Suprapubic skin (tissue), 4 donors: Measurements from ENCODE around the gene MAFF. TPM values are rescaled to one million over a fixed set of nuclear protein-coding genes. Genes with fewer than 3 reads are reported as not detected.

Experiments
- DNase-seq, 2 donors: peaks; one replicate each; pipeline ENCODE4 v3.0.0-alpha.2; 2019; ENCODE audit warnings: low spot score in 2 of 2
- H3K27ac ChIP-seq: fragments of 200-600 bp; sonication (generic); one replicate; pipeline ENCODE4 v1.5.1; 2019
- H3K27me3 ChIP-seq: fragments of 200-600 bp; sonication (generic); one replicate; pipeline ENCODE4 v1.5.1; 2019
- H3K36me3 ChIP-seq: fragments of 200-600 bp; sonication (generic); one replicate; pipeline ENCODE4 v1.5.1; 2019
- H3K4me1 ChIP-seq: fragments of 200-600 bp; sonication (generic); one replicate; pipeline ENCODE4 v1.5.1; 2019
- H3K4me3 ChIP-seq: fragments of 200-600 bp; sonication (generic); one replicate; pipeline ENCODE4 v1.5.1; 2019; ENCODE audit warnings: mild to moderate bottlenecking
- H3K9me3 ChIP-seq: fragments of 200-600 bp; sonication (generic); one replicate; pipeline ENCODE4 v1.5.1; 2019
- EP300 ChIP-seq: sonication (generic); formaldehyde crosslinking; IDR thresholded peaks from one replicate; pipeline ENCODE4 v1.6.1; 2017; ENCODE audit warnings: antibody characterized with exemption
- POLR2A ChIP-seq, 2 donors: fragments of 450-650 bp; IDR thresholded peaks; one replicate each; pipeline ENCODE4 v1.6.1; 2017; ENCODE audit warnings: antibody characterized with exemption in 2 of 2, mild to moderate bottlenecking in 2 of 2, moderate library complexity in 2 of 2
- POLR2AphosphoS5 ChIP-seq, 3 donors: sonication (generic); formaldehyde crosslinking; IDR thresholded peaks; one replicate each; pipeline ENCODE4 v1.6.1; 2017; ENCODE audit warnings: antibody characterized with exemption in 3 of 3
- WGBS: methylation state at CpG from one replicate; pipeline ENCODE4 v1.1.5; 2018; 5-methylcytosine and 5-hydroxymethylcytosine counted together
- total RNA-seq, 4 donors: library from RNA; depleted of rRNA; stranded (reverse); fragments of >200 nt; gene quantifications; one replicate each; pipeline ENCODE4 v1.1.0, GENCODE V29; 2016
- TF ChIP-seq, protein P1 (sequence below), 2 donors: fragments of 200-600 bp in 1 of 2; fragments of 450-650 bp in 1 of 2; sonication (generic) in 1 of 2; IDR thresholded peaks; one replicate each; pipeline ENCODE4 v1.5.1; 2016 to 2019; ENCODE audit warnings: antibody characterized with exemption in 2 of 2, mild to moderate bottlenecking in 1 of 2, moderate library complexity in 1 of 2

Gene MAFF
- total RNA-seq, 4 donors from 2014 or later: 27.3 to 70.1 (median 52.8) TPM

DNA sequence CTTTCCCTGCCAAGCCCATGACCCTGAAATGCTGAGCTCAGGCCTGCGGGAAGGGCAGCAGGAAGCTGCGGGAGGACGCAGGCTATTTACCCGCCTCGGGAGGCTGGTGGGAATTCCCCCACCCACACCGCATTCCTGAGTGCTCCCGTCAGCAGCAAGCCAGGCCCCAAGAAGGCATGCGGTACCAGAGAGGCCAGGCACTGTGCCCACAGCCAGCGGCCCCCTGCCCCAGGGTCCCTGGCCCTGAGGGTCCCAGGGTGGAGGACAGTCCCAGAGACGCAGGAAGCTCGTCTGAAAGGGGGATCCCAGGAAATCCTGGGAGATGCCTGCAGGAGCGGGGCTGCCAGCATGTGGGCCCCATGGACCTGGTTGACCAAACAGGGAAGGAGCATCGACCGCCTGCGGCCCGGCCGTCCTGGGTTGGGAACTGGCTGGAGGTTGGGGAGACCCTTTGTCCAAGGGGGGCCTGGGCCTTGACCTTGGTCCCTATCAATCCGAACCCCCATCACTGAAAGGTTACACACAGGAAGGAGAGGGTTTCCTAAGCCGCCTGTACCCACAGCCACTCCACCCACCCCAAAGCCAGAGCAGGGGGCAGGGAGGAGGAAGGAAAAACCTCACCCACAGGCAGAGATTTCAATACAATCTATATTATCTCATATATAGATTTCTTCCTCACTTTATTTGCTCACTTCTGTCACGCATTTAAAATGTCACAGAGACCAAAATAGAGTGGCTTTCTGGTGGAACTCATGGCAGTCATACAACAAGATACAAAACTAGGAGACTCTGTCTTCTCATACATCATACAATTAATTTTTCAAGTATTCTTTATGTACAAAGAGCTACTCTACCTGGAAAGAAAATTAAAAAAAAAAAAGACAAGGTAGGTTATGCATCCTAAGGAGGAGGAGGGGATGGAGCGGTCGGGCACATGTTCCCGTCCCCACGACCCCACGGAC, 17.1 kb downstream of the MAFF start:
- Histone ChIP-seq H3K36me3 (peaks cover 24% of the 10 kb centered on the region), H3K4me1 (peaks cover 66% of the 10 kb centered on the region), H3K27ac (peak overlapping the region; percentile 77), H3K9me3 (no peaks in the 10 kb centered on the region), H3K27me3 (no peaks in the 10 kb centered on the region), H3K4me3 (no peak overlapping the region)
- DNase-seq: peak in 1 of 2 donors; percentile 92
- 54% methylated on average over 14 of the region's 25 CpGs for WGBS
- TF ChIP-seq, protein P1, sequence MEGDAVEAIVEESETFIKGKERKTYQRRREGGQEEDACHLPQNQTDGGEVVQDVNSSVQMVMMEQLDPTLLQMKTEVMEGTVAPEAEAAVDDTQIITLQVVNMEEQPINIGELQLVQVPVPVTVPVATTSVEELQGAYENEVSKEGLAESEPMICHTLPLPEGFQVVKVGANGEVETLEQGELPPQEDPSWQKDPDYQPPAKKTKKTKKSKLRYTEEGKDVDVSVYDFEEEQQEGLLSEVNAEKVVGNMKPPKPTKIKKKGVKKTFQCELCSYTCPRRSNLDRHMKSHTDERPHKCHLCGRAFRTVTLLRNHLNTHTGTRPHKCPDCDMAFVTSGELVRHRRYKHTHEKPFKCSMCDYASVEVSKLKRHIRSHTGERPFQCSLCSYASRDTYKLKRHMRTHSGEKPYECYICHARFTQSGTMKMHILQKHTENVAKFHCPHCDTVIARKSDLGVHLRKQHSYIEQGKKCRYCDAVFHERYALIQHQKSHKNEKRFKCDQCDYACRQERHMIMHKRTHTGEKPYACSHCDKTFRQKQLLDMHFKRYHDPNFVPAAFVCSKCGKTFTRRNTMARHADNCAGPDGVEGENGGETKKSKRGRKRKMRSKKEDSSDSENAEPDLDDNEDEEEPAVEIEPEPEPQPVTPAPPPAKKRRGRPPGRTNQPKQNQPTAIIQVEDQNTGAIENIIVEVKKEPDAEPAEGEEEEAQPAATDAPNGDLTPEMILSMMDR (IDR thresholded peaks at IDR 0.05): no peak
- TF ChIP-seq POLR2A (IDR thresholded peaks at IDR 0.05) (no peak), POLR2AphosphoS5 (IDR thresholded peaks at IDR 0.05) (peak in 2 of 3 donors; percentile 48 to 76)

GRCh38 chr22:38219632-38220031, 17.8 kb downstream of the MAFF start:
- Histone ChIP-seq H3K36me3 (peaks cover 28% of the 10 kb centered on the region), H3K27me3 (no peaks in the 10 kb centered on the region), H3K9me3 (no peaks in the 10 kb centered on the region), H3K27ac (peak overlapping the region; percentile 77), H3K4me3 (no peak overlapping the region), H3K4me1 (peaks cover 61% of the 10 kb centered on the region)
- no peak for DNase-seq
- 53% methylated on average over 9 of the region's 10 CpGs for WGBS
- TF ChIP-seq POLR2A (IDR thresholded peaks at IDR 0.05): no peak
- no peak for TF ChIP-seq EP300
- TF ChIP-seq, protein P1 (IDR thresholded peaks at IDR 0.05): no peak
- TF ChIP-seq POLR2AphosphoS5 (IDR thresholded peaks at IDR 0.05): no peak

GRCh38 chr22:38220163-38220562, 18.4 kb downstream of the MAFF start:
- TF ChIP-seq EP300 (no peak), POLR2A (IDR thresholded peaks at IDR 0.05) (no peak)
- peaks cover 58% of the 10 kb centered on the region for H3K4me1 ChIP-seq
- no peak for DNase-seq
- WGBS: 31% methylated on average over 4 of the region's 8 CpGs
- H3K36me3 ChIP-seq: peaks cover 33% of the 10 kb centered on the region
- no peaks in the 10 kb centered on the region for H3K27me3 ChIP-seq
- no peak overlapping the region for H3K4me3 ChIP-seq
- peak overlapping the region; percentile 77 for H3K27ac ChIP-seq
- H3K9me3 ChIP-seq: no peaks in the 10 kb centered on the region

GRCh38 chr22:38220653-38221386, 19.0 kb downstream of the MAFF start:
- peak overlapping the region; percentile 77 for H3K27ac ChIP-seq
- TF ChIP-seq POLR2AphosphoS5 (IDR thresholded peaks at IDR 0.05) (no peak), POLR2A (IDR thresholded peaks at IDR 0.05) (no peak), EP300 (no peak)
- TF ChIP-seq, protein P1 (IDR thresholded peaks at IDR 0.05): no peak
- WGBS: 89% methylated on average over 3 of the region's 22 CpGs
- peaks cover 58% of the 10 kb centered on the region for H3K4me1 ChIP-seq
- H3K4me3 ChIP-seq: no peak overlapping the region
- no peak for DNase-seq
- H3K27me3 ChIP-seq: no peaks in the 10 kb centered on the region
- no peaks in the 10 kb centered on the region for H3K9me3 ChIP-seq
- H3K36me3 ChIP-seq: peaks cover 35% of the 10 kb centered on the region

DNA sequence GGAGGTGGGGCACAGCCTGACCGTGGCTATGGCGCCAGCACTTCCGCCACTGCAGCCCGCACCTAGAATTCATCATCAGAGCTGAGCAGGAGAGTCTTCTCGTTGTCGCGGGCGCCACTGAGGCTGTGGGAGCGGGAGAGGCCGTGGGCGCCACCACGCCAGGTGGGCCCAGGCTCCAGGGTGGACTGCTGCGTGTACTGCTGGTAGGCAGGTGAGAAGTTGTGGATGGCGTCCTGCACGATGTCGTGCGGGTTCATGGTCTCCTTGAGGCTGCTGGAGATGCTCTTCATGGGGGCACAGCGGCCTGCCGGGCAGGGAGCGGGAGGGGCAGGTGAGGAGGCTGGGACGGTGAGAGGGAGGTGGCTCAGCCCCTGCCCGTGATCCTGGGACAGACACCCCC, 19.6 kb downstream of the MAFF start:
- DNase-seq: no peak
- H3K4me3 ChIP-seq: no peak overlapping the region
- peaks cover 58% of the 10 kb centered on the region for H3K4me1 ChIP-seq
- H3K9me3 ChIP-seq: no peaks in the 10 kb centered on the region
- H3K27ac ChIP-seq: no peak overlapping the region
- 88% methylated on average over 7 of the region's 22 CpGs for WGBS
- no peaks in the 10 kb centered on the region for H3K27me3 ChIP-seq
- H3K36me3 ChIP-seq: peaks cover 36% of the 10 kb centered on the region
- TF ChIP-seq POLR2AphosphoS5 (IDR thresholded peaks at IDR 0.05): no peak
- TF ChIP-seq POLR2A (IDR thresholded peaks at IDR 0.05): no peak
- no peak for TF ChIP-seq EP300
- TF ChIP-seq, protein P1 (IDR thresholded peaks at IDR 0.05): no peak
